ENCODE data around the gene GRID1.

GRID1 gene

DNA sequence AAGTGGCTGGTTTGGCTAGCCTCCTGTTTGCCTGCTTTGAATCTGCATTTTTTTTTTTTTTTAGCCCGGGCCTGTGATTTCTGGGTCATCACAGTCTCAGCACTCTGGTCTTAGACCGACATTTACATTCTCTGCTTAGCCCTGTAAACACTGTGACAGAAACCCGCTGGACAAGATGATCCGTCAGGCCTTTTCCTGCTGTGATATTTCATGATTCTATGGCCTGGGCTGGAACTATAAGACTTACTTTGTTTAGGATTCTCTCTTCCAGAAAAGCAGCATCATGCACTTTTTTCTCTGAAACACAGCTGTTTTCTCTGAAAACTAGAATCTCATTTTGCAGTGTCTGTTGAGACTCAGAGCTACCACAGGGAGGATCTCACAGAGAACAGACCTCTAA, 705.5 kb downstream of the GRID1 start:
- no peak for DNase-seq

DNA sequence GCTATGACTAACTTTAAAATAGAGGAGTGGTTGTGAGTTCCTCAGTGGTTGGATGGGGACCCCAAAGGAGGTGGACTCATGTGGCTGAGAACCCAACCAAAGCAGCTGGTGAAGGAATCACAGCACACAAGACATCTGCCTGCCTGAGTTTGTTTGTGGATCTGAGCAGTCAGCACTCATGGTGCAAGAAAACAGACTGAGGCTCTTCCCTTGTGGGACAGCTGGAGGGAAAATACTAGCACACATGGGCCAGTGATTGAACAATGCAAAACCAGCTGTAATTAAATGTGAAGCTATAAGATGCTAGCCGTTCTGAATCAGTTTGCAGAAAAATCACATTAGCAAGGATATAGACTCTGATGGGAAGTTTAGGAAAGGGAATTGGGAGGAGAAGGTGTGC, 707.3 kb downstream of the GRID1 start:
- no peak for DNase-seq

DNA sequence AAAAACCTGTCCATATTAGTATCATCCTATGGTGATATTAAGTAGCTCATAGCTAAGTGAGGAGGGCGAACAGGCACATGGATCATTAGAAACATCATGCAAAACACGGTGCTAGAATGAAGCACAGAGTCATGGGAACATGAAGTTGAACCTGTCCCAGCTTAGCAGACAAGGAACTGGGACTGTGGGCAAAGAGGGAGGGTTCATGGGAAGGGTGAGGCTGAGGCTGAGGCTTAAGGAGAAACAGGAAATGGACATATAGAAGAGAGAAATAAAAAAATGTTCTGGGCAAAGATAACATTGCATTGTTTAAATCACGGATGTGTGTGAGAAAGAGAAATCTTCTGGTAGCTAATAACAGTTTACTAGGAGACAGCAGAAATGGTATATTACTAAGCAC, 708.1 kb downstream of the GRID1 start:
- DNase-seq = no peak

DNA sequence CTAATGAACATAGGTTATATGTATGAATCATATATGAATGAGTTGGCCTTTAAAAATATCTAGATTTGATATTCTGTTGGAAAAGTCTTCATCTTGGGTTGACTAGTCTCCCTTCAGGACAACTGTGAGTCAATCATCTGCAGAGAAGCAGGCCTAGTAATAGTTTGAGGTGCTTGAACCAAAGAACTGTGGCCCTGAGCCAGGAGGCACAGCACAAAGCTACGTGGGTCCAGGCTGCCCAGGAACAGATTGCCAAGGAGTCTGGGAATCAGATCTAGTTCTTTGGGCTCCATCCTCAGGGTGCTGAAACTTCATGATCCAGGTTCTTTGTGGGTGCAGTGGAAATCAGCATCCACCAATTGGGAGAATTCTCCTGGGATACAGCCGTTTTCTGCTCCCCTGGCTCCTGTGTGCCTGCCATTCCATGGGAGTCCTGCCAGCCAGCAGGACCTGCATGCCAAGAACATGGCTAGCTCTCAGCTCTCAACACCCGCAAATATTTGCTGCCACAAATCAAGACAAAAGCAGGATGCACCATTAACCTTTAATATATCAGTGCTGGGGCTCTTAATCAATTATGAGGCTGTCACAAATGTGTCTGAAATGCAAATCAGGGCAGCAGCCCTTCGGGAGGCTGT, 709.0 kb downstream of the GRID1 start:
- DNase-seq = no peak

DNA sequence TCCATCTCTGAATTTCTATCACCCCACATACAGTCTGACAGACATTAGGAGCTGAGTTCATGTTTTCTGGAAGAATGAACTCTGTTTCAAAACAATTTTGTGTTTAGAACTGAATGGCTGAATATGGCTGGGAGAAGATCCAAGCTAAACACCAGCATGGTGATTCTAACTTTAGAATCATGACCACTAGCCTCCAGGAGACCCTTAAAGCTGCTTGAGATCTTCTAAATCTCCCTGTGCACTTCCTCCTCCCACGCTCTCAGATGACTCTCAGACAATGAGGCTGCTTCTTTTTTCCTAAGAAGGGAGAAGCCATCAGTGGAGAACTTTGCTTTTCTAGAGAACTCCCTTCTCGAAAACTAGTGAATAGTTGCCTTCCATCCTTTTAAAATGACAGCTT, 711.2 kb downstream of the GRID1 start:
- DNase-seq = no peak

DNA sequence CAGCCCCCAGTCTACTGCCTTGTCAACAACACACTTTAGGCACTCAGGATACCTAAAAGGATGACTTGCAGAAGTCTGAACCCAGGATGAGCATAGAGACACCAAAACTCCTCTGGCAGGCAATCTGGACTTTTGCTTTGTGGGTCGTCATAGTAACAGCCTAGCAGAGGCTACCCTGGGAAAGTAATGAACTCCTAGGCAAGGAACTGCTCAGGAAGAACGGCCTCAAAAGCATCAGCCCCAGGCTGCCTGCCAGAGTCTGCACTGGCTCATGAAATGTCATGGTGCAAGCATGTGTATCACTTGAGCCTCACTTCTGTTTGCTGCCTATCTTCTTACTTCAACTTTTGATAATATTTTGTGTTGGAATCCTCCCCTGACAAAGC, 715.1 kb downstream of the GRID1 start:
- DNase-seq = no peak

DNA sequence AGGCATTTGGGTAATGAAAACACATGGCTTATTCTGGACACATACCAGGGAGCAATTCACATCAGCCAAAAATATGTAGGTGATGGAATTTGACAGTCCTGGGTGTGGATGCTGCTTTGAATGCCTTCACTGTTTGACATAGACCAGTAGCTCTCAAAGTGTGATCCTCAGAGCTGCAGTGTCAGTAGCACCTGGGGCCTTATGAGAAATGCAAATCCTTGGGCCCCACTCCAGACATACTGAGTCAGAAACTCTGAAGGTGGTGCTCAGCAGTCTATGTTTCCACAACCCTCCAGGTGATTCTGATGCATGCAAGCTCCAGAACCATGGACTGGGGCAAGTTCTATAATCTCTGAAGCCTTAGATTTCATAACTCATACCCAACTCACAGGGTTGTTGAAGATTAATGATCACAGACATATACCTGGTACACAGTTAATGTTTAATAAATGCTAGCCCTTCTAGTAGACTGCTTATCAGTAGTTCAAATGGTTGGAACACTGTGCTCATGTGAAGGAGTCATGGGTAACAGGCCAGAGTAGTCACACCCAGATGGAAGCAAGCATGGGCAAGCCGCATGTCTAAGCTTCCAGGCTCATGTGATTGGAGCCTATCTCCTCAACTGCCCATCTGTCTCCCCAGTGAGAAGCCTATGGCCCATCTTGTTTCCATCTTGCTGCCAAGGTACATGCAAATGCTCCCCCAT, 715.7 kb downstream of the GRID1 start:
- DNase-seq = no peak

DNA sequence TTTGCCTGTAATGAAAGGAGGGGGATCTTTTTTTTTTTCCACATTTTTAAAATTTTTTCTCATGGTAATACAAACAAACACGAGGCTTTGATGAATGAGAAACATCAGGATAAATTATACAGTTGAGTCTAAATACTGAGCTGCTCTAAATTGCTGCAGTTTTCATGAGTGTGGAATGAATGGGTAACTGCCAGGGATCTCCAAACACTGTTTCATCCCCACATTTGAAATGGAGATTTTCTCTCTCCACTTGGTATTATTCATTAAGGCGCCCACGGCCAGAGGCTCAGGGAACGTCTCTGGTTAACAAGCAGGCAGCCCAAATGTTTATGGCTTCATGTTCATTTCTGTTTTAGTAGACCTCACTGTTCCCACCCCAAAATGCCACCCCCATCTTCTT, 717.1 kb downstream of the GRID1 start:
- no peak for DNase-seq

DNA sequence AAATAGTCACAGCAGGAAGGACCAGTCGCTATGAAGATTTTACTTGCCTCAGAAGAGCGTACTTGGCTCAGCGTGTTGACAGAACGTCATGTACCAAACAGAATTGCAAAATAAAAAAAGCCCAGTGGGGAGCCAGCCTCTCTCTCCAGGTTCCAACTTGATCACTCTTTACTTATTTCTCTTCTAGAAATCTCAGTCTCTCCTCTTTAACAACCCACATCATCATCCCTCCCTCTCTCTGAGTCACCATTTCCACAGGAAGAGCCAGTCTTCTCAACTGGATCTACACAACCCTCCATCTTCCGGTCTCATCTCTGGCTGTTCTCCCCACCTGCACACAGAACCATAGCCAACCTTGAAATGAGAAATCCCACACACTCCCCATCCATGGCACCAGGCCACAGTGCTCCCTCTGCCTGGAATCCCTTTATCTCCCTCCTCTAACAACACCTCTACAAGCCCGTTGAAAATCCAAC, 718.3 kb downstream of the GRID1 start:
- no peak for DNase-seq

DNA sequence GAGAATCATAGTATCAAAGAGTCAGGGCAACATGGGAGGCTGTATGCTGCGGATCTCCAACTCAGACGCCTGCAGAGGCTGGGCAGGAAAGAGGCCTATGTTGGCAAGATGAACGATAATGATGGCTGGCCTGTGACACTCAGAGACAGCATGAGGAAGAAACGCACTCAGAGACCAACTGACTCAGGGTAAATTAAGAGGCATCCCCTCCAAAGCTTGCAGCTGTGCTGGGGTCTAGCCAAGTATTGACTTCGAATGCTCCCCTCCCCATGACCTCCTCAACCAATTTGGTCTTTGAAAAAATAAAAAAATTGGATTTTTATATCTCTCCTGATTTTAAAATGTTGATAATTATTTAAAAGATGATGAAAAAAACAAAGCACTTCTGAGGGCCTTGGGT, 718.9 kb downstream of the GRID1 start:
- DNase-seq = no peak

DNA sequence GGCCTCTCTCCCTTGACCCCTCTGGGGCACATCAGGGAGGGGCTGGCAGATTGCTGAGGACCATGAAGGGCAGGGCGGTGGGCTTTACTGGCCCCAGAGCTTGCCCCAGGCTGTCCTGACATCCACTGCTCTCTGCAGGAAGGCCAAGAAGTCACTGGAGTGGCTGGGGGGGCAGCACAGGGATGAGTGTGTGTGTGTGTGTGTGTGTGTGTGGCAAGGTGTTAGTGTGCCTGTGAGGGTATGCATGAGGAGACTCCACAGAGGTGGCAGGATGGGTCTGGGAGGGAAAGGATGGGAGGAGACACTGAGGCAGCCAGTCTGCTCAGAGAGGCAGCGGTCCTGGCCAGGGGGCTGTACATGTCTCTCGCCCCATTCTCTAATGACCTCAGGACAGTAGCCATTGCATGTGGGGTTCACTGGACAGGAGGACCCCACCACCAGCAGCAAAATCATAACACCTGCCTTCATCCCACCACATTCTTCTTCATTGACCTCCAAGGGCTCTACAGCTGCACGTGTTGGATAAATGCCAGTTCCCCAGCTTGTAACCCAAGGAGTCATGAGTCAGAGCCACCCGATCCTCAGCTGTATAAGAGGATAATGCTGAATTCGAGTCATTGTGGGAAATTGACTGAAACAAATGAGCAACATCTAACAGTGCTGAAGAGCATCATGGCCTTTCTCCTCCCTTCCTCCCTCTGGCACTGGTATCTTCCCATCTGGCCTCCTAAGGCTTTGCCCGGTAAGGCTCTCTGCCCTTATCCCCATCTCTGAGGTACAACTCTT, 720.5 kb downstream of the GRID1 start:
- DNase-seq = peak; percentile 59

DNA sequence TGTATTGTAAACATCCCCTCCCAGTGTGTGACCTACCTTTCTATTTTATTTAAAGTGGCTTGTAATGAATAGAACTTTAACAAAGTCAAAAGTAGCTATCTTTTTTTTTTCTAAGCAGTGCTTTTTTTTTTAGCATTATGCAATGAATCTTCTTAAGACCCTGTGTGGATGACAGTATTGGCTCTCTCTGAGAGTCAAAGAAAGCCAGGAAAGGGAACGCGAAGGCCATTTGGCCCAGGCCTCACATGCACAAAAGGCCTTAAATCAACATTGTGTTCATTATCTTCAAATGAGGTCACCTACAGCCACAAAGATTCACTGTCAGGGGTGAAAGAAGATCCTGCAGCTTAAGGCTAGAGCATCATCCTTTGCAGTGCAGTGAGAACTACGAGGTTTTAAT, 721.5 kb downstream of the GRID1 start:
- DNase-seq = no peak

DNA sequence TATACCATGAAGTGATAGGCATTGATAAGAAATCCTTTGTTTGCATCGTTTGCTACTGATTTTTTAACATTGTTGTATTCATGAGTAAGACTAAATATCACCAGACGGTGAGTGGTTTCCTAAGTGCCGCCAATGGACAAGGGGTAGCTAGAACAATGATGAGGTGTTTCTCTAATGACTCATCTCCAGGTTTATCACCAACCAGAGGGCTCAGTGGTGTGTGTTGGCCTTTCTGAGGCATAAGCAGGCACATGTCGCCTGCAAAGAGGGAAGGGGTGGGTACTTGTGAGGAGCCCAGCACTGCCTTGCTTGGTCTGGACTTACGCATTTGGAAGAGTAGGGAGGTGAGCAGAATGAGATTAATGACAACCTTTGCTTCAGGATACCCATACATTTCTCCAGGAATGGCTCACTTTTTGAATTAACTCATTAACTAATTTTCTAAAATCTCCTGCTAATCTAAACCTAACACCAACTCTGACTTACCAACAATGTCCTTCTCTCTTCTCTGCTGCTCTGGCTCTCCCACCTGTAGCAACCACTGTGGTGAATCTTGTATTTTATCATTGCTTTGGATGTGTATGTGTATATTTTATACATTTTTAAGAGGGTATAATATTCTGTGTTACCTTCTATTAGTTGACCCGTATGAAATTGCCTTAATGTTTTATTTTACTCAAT, 722.6 kb downstream of the GRID1 start:
- peak; percentile 8 for DNase-seq

DNA sequence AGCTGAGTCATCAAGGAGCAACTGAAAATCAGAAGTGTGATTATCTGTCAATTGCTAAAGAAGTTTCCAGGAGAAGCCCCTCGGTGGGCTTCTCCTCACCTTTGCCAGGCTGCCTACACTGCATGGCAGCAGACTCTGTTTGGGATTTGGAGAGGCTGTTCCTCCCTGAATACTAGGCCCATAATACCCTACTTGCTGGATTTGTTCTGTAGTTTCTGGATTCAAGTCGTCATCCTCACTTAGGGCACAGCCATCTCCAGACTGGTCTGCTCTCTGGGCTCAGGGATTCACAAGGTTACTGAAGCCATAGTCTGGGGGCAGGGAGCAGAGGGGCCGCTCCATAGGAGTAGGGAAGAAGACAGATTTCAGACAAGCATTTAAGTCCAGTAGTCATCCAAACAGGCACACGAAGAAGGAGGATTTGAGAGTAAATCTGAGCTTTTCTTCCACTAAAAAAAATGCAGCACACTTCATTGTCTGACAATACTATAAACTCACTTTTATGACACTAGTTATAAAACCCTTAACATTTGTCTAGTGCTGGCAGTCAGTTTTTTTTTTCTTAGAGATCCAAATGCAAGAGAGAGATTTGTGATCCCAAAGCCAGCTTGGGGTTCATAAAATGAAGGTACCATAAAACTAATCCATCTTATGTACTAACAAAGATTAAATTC, 723.3 kb downstream of the GRID1 start:
- DNase-seq = no peak

DNA sequence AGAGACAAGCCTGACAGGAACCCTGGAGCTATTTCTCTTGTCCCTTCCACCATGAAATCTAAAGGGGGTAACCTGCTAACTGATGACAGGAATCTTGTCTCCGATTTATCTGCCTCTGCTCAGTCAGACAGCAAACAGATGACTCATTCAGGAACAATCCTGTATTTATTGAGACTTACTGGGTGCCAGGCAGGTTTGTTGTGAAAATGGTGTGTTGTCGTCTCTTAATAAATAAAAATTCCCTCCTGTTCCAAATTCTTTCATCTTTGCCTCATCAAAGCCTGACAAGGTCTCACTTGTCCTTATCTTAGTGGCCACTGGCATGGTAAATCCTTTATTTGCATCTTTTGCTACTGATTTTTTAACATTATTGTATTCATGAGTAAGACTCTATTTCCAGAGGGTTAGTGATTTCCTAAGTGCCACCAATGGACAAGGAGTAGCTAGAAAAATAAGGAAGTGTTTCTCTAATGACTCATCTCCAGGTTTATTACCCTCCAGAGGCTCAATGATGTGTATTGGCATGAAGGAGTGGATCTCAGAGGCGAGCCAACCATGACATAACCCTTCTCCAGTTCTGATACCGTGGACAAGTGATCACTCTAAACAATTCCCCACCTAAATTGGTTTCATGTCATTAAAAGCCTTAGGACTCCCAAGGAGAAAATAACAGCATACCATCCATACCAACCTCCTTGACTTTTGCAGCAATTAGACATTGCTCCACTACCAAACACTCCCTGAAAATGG, 724.0 kb downstream of the GRID1 start:
- DNase-seq = peak; percentile 21

DNA sequence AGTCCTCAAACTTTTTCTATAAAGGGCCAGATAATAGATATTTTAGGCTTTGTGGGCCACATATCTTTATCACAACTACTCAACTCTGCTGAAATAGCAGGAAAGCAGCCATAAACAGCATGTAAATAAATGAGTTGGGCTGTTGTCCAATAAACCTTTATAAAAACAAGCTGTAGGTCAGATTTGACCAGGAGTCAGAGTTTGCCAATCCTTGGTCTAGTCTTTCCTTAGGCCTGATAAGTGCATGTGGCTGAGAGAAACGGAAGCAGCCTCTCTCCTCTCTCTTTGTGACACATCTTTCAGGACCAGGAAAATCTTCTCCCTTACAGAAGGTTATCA, 724.5 kb downstream of the GRID1 start:
- DNase-seq = no peak

DNA sequence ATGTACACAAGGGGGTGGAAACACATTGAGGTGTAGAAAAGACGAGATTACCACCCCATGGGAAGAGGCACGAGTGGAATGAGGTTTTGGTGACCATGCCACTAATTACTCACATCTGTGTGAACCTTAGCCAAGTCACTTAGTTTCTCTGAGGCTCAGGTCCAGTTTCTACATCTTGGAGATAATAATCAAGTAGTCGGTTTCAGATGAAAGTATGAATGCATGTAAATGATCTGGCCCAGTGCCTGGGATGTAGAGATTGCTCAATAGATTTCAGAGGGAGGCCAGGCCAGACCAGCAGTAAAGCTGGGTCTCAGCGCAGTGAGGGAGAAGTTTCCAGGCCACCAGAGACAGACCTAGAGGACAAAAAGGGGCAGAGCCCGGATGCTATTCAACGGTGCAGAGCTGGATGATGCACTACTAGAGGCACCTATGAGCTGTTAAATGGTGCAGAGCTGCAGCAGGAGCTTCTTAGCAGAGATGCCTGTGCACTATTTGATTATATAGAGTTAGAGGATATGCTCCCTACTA, 725.1 kb downstream of the GRID1 start:
- DNase-seq = no peak

DNA sequence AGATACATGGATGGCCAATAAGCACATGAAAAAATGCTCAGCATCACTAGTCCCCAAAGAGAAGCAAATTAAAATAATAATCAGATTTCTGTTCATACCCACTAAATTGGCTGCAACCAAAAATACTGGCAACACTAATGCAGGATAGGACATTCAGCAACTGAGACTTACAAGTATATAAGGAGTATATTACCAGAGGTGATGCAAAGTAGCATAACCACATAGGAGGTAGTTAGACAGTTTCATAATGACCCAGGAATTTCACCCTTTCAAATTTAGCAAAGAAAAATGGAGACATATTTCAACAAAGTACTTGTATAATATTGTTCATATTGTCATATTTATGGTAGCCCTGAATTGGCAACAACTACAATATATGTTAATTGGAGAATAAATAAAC, 727.8 kb downstream of the GRID1 start:
- DNase-seq = no peak

DNA sequence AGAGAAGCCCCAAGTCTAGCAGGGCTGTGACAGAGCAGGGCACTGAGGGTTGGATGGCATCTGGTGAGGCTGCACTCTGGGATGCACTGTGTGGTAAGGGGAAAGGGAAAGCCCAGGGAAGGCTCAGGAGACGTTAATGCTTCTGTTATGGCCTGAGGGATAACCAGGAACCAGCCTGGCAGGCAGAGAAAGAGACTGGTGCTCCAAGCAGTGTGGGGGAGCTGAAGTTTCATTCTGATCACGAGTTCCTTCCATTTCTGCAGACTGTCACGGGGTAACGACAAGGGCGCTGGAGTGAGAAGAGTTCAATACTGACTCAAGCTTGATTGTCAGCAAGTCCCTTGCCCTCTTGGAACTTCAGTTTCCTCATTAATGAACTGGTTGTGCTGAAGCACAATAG, 730.9 kb downstream of the GRID1 start:
- no peak for DNase-seq

DNA sequence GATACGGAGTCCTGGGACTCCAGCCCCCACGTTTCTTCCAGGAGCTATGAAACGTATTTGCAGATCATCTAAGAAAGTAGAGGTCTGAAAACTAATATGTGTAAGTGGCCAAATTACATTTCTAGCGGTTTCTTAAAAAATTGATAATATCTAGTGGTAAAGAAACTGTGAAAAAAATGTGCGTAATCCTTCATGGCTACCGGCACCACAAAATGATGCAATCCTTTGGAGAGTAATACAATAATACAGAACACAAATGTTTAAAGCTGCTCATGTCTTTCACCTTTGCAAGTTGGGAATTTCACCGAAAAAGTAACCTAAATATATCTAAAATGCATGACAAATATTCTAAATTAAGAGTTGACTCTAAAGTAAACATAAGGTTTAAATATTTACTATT, 742.1 kb downstream of the GRID1 start:
- no peak for DNase-seq

DNA sequence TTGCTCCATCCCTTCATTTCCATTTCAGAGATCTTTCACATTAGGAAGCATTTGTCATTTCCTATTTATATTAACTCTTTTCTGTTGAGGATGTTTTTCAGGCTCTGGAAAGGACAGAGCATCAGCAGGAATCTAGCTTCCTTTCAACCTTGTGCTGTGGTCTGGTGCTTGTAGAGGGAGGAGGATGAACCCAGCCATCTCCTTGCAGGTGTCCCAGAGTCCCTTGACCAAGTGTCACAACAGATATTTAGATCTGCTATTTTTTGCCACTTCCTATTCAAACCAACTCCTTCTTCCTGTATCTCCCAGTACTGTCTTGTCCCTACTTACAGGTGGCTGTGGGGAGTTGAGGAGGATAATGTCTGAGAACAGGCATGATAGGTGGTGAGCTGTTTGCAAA, 742.8 kb downstream of the GRID1 start:
- DNase-seq = no peak

DNA sequence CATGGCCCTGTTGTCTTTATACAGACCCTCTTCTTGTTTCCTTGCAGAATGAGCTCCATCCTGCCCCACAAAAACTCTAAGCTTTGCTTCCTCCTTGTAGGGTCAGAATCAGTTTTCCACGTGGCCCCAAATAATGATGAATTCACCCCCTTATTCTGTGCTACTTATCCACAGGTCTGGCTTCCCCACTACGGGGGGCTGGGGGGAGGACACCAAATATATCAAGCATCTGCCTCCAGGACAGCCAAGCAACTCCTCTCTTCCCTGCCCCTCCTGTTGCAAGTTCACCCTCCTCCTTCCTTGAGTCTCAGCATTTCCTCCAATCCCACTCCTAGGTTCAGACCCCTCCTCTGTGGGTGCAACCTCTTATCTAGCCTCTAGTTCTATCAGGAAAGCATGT, 743.3 kb downstream of the GRID1 start:
- DNase-seq = no peak
